ENCODE results near the gene CCN6.

Gene CCN6

DNA sequence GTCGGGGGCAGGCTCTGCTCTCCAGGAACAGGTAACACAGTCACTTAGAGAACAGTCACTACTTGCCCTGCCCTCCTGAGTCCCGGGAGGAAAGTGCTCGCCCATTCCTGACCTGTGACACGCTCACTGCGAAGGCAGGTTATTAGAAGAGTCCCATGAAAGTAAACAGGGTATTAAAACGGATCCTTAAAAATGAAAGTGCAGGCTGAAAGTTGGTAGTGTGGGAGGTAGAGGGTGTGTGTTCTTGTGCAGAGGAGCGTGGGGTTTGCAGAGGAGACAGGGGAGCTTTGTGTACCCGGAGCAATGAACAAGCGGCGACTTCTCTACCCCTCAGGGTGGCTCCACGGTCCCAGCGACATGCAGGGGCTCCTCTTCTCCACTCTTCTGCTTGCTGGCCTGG, at the start of gene CCN6:
TSS of gene CCN6 (plus strand) at position 104 of the 400 bp plus-strand sequence. CDS start at position 358, 254 bp downstream.
- no peak for DNase-seq

DNA sequence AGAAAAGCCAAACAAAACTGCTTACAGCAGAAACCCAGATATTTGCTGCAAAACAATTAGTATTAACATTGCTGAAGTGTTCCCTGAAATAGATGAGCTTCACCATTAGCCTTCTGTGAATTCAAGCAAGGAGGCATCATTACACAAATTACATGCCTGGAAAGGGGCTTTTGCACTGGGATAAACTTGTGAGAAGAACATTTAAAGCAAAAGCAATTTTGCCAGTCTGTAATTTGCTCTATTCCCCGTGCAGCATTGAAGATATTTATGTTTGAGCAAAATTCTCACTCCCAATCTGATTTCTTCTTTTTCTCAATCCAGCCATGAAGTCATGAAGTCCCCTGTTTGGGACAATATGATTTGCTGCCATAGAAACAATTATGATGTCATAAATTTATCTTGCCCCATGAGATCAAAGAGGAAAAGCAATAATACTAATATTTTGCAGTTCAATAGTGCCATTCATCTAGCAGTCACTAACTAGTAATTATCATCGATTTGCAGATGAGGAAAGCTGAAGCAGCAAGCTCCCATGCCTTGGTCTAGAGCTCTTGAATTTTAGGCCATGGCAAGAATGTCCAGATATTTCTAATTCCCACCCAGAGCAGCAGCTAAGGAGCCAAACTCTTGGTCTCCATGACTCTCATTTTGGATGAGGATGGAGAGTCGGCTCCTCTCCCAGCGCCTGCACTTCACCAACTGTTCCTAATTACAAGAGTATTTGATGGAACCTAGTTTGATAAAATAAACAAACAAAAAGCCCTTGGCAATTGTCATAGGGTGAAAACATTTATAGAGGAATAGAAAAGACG, 49.5 kb upstream of the CCN6 start:
- DNase-seq: no peak

DNA sequence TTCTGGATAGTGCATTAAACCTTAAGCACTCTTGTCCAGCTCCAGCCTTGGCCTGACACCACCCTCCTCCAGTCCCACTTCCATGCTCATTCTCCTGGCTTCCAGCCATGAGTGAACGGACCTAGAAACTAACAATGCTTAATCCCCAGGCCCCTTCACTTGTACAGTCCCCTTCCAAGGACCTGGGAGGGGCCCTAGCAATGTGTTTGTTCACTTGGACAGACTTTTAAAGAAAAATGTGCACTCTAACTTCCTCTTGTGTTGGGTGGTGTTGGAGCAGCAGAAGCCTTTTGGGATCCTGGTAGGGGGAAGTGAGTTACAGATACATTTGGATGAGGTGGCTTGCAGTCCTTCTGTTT, 48.9 kb upstream of the CCN6 start:
- DNase-seq: no peak

DNA sequence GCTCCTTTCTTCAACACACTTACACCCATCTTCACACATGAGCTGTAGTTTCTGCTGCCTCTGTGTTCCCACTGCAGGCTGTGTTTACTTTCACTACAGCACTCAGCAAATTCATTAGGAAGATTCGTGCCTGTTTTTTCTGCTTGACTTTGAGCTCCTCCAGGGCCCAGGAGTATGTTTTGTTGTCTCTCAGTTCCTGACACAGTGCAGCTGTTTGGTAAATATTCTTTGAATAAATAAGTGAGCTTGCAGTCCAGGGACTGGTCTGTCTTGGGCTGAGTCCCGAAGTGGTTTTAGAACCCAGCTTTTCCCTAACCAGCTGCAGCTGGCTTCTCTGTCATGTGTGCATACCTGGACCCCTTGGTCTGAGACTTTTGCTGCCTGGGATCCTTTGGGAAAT, 46.6 kb upstream of the CCN6 start:
- DNase-seq: no peak

DNA sequence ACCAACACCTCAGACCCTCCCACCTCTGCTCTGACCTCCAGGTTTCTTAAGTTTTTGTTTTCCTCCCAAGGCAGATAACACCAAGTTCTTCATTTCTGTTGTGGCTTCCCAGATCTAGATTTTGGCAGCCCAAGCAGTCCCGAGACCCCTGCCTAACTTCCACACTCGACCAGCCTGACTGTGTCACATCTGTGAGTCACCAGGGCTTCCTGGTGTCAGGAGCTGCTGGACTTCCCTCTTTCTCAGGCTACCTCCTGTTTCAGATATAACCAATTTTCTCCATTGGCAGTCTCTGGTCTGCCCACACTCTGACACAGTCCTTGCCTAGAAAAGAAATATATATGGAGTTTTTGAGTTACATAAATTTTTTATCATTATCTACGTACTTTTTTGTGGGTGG, 46.1 kb upstream of the CCN6 start:
- no peak for DNase-seq

DNA sequence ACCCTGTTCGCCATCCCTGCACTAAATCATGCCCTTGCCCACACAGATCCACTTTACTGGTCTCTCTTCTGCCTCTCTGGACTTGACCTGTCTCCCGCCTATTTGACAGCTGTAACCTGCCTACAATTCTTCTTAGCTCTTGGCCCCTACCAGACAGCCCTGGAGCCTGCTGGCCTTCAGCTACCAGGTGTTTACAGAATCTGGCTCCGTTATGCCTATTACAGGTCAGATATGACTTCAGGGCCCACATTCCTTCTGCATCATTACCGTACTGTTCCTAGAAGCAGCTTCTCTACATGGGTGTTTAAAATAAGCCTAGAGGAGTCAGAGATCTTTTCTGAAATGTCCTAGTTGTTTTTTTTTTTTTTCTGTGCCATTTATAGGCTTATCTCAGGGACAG, 45.4 kb upstream of the CCN6 start:
- no peak for DNase-seq

DNA sequence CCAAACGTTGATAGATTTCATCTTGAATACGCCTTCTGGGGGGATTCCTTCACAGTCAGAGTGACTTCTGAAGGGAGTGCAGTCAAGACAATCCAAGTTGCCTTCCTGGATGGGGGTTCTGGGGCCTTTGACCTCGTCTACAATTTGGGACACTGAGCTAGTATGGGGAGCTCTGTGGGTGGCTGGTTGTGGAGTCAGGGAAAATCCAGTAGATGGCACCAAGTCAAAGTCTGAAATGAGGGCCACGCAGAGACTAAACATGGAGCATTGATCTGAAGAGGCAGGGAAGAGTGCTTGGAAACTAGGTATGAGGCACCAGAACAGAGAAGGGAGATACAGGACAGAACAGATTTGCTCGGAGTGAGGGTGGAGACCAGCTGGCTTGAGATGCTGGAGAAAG, 43.6 kb upstream of the CCN6 start:
- peak; percentile 49 for DNase-seq

DNA sequence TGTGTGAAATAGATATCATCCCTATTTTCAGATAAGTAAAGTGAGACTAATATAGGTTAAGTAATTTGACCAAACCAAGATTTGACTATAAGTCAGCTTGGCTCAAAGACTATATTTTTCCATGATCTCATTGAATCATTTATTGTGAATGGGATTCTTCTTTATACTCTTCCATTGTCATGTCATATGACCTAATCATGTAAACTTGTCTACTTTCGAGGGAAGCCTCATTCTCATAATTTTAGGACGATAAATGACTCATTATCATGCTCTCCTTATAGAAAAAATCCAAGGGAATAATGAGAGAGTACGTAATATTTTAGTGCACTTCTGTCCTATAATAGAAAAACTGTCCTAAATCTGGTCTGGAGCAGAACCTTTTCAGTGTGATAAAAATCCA, 40.9 kb upstream of the CCN6 start:
- DNase-seq: no peak

DNA sequence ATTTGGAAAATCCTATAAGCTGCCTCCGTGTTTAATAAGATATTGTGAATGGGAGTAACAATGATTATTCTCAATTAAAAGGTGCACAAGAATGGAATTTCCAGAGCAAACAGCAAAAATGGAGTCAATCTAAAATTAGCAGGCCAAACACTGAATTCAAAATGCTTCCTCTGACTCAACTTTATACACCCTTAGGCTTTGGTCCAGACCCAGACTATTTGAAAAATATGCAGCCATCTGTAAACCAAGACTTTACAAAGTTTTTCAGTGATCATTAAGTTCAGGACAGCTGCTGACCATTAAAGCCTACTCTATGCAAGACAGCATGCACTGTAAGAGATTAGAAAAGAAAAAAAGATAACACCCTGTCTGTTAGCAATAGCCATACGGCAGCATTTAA, 39.4 kb upstream of the CCN6 start:
- no peak for DNase-seq

DNA sequence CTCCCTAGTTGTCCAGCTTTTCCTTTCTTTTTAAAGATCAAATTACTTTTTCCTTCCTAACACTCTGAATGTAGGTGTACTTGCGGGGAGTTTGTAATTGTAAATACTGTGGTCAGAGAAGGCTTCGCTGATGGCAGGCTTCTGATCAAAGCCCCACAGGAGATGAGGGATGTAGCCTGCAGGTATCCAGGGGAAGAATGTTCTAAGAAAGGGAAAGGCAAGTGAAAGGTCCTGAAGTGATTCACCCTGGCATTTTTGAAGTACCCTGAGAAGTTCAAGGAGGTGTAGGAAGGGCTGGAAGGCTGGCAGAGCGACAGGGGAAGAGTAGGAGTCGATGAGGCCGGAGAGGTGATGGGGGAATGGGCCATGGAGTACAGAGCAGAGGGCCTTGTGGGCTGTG, 38.2 kb upstream of the CCN6 start:
- DNase-seq: no peak

DNA sequence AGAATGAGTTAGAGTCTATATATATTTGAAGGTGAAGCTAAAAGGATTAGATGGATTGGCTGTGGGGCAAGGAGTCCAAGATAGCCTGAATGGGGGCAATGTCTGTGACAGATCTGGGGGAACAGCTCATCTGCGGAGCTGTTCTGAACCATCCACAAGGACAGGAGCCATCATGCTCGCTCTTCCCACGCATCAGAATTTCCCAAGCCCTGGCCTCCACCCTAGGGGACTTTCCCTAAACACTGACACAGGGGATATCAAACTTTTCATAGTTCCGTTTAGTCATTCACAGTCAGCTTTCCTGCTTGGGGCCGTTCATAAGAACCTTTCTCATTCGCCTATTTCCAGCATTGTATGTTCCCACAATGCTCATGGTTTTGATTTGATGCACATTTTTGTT, 37.6 kb upstream of the CCN6 start:
- no peak for DNase-seq

DNA sequence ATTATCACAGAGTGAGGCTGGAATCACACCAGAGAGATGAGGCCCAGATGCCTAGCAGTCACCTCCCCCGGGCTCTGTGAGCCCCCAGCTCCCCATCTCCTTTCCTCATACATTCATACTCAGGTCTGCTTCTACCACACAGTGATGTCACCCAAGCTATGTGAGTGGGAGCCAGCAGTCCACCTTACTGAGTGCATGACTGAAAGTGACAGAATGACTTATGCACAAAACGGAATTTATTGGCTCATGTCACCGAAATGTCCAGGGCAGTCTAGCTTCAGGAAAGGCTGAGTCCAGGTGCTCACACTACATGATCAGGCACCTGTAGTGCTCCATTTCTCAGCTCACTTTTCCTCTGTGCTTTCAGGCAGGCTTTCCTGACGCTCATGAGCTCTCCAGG, 36.7 kb upstream of the CCN6 start:
- DNase-seq: no peak

DNA sequence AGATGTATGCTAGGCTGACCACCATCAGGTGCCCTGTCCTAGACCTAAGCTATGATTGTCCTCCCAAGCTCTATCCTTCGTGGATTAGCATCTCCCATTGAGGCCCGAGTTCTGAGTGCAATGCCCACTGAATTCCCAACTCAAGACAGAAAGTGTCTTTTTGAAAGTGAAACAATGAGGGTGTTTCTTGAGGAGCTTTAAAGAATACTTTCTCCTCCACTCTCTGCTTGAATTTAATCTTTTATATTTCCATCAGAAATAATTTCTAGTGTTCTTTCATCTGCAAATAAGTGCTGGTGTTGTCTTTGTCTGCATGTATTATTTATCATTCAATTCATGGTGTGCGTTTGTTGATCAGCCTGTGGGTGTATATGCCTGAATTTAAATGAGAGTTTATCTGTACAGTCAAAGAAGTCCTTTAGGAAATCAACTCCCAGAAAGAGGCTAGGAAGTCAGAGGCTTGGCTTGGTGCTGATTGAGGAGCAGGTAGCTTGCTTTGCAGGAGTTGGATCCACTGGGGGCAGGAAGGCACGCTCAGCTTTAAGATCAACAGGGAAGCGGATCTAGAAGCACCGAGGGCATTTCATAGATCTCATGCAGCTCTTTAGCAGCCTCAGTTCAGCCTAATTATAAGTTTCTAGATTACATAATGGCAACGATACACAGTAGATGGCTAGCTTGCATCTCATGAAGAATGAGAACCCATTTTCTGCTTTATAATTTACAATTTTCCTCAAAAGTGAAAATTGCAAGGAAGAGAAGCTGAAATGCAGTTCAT, 36.0 kb upstream of the CCN6 start:
- no peak for DNase-seq

DNA sequence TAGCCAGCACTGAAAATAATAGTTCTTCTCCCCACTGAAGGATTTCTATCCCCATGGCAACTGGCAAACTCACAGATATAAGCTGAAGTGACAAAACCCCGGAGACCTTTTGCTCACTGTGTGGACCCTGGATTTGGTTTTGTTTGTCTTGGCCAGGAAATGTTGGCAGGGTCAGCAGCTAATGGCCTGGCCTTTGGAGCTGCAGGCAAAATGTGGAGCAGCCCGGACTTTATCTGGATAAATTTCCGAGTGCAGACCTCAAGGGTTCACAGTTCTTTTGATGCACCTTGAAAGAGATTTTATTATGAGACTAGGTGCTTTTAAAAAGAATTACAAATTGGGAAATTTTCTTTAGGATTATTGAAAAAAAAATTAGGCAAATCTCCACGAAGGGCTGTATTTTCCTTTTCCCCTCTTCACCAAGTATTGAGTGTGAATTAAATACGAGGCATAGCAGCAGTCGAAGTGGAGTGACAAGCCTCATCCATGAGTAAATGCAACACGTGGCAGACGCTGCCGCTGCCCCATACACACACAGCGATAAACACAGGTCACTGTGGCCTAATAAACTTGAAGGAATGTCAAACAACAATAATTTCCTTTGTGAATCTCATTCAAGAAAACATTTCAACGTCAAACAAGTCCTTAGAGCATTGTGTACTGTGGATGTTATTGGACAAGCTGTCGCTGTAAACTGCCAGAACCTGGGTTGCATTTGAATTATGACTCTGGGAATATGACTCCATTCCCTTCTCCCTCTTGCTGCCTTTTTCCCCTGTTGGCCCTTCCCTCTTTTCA, 35.1 kb upstream of the CCN6 start:
- DNase-seq: no peak

DNA sequence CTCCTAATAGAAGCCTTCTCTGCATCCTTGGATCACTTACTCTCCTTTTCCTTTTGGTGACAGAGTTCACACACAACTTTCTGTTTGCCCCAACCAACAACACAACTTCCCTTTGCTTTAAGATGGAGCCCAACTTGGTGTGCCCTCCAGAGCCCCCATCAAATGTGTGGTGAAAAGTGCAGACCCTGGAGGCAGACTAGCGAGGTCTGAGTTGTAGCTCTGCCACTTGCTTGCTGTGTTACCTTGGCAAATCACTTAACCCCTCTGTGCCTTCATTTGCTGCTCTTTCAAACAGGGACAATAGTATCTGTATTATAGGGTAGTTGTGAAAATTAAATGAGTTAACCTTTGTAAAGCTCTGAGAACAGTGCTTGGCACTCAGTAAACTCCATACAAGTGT, 34.3 kb upstream of the CCN6 start:
- DNase-seq: no peak

DNA sequence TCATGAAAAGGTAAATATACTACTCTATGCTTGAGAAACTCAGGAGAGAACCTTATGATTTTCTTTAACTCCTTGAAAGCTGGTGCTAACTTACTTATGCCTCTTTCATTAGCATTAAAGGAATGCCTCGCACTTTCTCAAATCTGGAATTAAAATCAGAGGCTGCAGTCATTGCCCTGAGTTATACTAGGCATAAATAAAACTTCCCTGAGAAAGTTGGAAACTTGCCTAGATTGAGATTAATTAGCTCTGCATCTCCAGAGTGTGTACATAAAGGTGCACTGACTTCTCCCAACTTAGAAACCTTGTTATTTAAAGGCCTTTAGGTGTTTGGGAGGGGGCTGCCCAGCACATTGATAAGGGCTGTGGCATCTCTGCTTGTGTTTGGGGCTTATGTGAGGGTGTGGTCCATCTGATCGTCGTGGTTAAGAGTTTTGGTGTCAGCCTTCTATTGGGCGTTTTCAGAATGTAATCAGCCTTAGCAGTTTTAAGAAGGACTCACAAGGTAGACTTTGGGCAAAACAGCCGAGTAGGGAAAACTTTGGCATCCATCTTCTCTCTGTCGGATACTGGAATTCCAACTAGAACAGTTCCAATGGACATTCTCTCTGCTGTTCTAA, 32.1 kb upstream of the CCN6 start:
- no peak for DNase-seq

DNA sequence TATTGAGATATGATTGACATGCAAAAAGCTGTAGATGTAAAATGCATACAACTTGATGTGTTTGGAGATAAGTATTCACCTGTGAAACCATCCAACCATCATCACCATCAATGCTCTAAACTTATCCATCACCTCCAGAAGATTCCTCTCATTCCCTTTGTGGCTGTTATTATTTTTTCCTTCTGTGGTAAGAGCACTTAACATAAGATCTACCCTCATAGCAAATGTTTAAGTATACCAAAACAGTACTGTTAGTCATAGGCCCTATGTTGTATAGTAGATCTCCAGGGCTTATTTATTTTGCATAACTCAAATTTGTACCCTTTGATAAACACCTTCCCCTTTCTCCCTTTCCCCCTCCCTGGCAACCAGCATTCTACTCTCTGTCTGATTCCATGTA, 31.2 kb upstream of the CCN6 start:
- DNase-seq: no peak

DNA sequence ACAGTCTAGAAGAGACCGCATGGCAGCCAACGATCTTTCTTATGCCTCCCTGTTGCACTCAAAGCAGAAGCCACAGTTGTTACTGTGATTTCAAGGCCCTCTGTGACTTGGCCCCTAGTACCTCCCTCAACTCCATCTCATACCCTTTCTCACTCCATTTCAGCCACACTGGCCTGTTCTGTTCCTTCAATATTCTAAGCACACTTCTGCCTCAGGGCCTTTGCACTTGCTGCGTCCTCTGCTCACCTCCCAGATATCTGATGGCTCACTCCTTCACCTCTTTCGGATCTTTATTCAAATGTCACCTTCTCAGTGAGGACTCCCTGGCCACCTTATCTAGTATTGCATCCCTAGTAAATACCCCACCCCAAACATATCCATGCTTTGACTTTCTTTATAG, 29.4 kb upstream of the CCN6 start:
- no peak for DNase-seq

DNA sequence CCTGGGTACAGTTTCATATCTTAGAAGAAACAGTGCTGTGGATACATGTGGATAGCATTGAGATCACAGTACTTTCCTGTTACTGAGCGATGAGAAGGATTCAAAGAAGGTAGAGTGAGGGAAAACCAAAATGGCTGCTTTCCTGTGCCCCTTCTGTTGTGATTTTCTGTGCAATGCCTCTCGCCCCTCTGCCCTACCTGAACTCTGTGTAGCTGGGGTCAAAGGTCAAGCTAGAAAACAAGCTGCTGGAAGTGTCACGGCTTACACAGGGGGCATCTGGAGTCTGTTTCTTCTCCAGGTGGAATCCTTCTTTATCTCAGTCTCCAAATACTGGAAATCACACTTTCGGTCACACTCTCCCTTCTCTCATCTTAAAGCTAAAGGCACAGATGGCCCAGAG, 27.0 kb upstream of the CCN6 start:
- DNase-seq: no peak

DNA sequence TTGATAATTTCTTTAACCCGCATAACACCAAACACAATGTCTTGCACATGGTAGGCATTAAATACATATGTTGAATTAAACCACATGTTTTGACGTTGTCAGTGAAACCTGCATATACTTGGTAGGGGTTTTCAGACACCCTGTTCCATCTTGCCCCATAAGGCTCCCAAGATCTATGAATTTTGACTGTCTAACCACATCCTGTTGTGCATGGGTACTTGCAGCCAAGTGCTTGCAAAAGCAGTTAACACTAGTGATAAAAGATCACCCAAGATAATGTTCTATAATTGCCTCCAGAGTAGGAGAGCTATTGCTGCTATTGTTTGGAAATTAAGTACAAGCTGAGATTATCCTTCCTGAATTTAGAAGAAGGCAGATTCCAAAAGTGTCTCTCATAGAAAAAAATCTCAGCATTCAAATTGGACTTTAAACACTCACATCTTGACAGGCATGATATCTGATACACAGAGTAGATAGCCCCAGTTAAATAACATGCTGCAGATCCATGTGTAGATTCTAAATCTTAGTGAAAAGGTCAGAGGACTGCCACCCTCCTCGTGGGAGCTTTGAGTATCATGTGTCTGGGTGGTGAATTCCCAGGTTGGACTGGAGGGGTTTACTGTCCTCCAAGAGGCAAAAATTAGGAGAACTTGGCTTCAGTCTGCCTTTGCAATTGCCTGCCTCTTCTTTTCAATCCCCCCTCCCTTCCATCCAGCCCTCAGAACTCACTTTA, 25.8 kb upstream of the CCN6 start:
- peak; percentile 82 for DNase-seq

DNA sequence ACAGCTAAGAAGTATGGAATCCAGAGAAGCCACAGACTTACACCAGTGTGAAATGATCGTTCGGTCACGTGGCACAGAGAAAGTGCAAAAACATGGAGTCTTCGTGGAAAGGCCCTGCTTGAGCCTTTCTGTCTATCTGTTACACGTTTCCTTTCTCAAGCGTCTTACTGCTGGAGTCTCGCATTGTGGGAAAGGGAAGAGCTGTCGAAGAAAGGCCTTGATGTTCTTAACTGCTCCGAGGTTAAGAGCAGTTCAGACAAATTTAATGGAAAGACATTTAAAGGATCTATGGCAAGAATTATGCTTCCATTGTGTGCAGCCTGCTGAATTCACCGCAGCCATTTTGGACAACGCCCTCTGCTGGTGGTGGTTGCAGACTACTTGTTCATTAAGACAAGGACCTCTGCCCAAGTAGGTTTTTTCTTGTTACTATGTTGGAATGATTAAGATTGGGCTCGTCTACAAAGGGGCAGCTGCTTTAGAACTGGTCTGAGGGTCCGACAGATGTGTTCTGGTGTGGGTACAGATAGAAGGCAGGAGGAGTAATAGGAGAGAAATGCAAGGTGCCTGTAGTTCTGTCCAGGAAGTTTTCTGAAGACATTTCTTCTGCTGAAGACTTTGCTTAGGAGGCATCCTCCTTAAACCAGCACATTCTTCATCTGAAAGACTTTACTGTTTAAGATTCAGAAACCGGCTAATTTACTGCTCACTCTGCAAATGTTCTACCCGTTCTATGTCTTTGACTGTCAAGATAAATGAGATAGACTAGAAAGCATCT, 24.7 kb upstream of the CCN6 start:
- peak; percentile 70 for DNase-seq

All from CD4-positive, alpha-beta T cell treated with Interleukin-10 for 1 hour (primary cell).